Keratinocyte (primary cell): ENCODE data around the gene C8G. TPM values are rescaled to one million over a fixed set of nuclear protein-coding genes. Genes with fewer than 3 reads are reported as not detected.

Source experiments
- DNase-seq: peaks from one replicate; pipeline ENCODE4 v3.0.0-alpha.2; 2011; ENCODE audit warnings: low read depth, missing footprints, low spot score
- FAIRE-seq: peaks from 2 replicates; lab custom pipeline; 2011; peaks lifted over from hg19 to GRCh38; lab: Jason Lieb, UNC
- H2AFZ ChIP-seq: 2 replicates; pipeline ENCODE4 v1.6.0; 2012; ENCODE audit warnings: low read length, control low read depth, inconsistent platforms; ENCODE audit not compliant: control insufficient read depth
- H3K27ac ChIP-seq: 2 replicates; pipeline ENCODE4 v1.5.1; 2011; ENCODE audit warnings: low read length; ENCODE audit not compliant: control insufficient read depth, insufficient read depth
- H3K27me3 ChIP-seq: 3 replicates; pipeline ENCODE4 v1.6.0; 2011; ENCODE audit warnings: low read length; ENCODE audit not compliant: control insufficient read depth, insufficient read depth; ENCODE audit errors: extremely low read depth
- H3K36me3 ChIP-seq, 2 experiments: 2 replicates in 1 of 2; 3 replicates in 1 of 2; pipeline ENCODE4 v1.5.1; 2011; ENCODE audit warnings: low read length in 2 of 2, mild to moderate bottlenecking in 1 of 2; ENCODE audit not compliant: control insufficient read depth in 2 of 2, insufficient read depth in 2 of 2; ENCODE audit errors: extremely low read depth in 1 of 2
- H3K4me1 ChIP-seq: 3 replicates; pipeline ENCODE4 v1.5.1; 2011; ENCODE audit warnings: low read length; ENCODE audit not compliant: control insufficient read depth, insufficient read depth; ENCODE audit errors: extremely low read depth
- H3K4me2 ChIP-seq: 3 replicates; pipeline ENCODE4 v1.6.0; 2011; ENCODE audit warnings: low read depth, low read length; ENCODE audit not compliant: control insufficient read depth, insufficient read depth; ENCODE audit errors: extremely low read depth
- H3K4me3 ChIP-seq, 3 experiments: fragments of 200-600 bp in 1 of 3; sonication (generic) in 1 of 3; 2 replicates in 2 of 3; 3 replicates in 1 of 3; pipeline ENCODE4 v1.5.1; 2011 to 2016; ENCODE audit warnings: low read length in 3 of 3, mild to moderate bottlenecking in 3 of 3, control low read depth in 2 of 3, inconsistent platforms in 1 of 3, low read depth in 1 of 3, mixed read lengths in 1 of 3, mixed run types in 1 of 3, moderate library complexity in 1 of 3; ENCODE audit not compliant: control insufficient read depth in 2 of 3, insufficient read depth in 2 of 3; ENCODE audit errors: extremely low read depth in 1 of 3
- H3K79me2 ChIP-seq: 2 replicates; pipeline ENCODE4 v1.6.0; 2012; ENCODE audit warnings: low read length; ENCODE audit not compliant: control insufficient read depth, insufficient read depth
- H3K9ac ChIP-seq: 3 replicates; pipeline ENCODE4 v1.6.0; 2011; ENCODE audit warnings: low read length; ENCODE audit not compliant: control insufficient read depth, insufficient read depth; ENCODE audit errors: extremely low read depth
- H3K9me1 ChIP-seq: 3 replicates; pipeline ENCODE4 v1.6.0; 2011; ENCODE audit warnings: low read length; ENCODE audit not compliant: control insufficient read depth, insufficient read depth; ENCODE audit errors: extremely low read depth
- H3K9me3 ChIP-seq: 2 replicates; pipeline ENCODE4 v1.5.1; 2012; ENCODE audit warnings: low read depth, low read length; ENCODE audit not compliant: control insufficient read depth
- H4K20me1 ChIP-seq: 3 replicates; pipeline ENCODE4 v1.6.0; 2011; ENCODE audit warnings: low read length; ENCODE audit not compliant: control insufficient read depth, insufficient read depth; ENCODE audit errors: extremely low read depth
- CTCF ChIP-seq, 3 experiments: IDR thresholded peaks in 1 of 3; conservative IDR thresholded peaks in 1 of 3; optimal IDR thresholded peaks in 1 of 3; 2 replicates in 2 of 3; 3 replicates in 1 of 3; pipeline versions ENCODE3 to v1.5.1; 2011; ENCODE audit warnings: low read length in 3 of 3, mild to moderate bottlenecking in 3 of 3, moderate library complexity in 2 of 3, control low read depth in 1 of 3, inconsistent platforms in 1 of 3; ENCODE audit not compliant: insufficient read depth in 2 of 3; ENCODE audit errors: extremely low read depth in 1 of 3
- EZH2 ChIP-seq: IDR thresholded peaks from one replicate; pipeline ENCODE4 v1.6.1; 2012; ENCODE audit warnings: inconsistent platforms, mild to moderate bottlenecking, low read length, moderate library complexity
- dilution Hi-C: fragments of 300-500 bp; cut with MboI; formaldehyde crosslinking; loops from one replicate; pipeline ENCODE4 v1.7.0; 2020; ENCODE audit warnings: low sequenced_read_pairs; ENCODE audit not compliant: extremely low pct_ligation_motif_present
- polyA plus RNA-seq, 5 experiments: library from polyadenylated mRNA; depleted of rRNA in 3 of 5; stranded (reverse) in 3 of 5; stranded (forward) in 1 of 5; unstranded in 1 of 5; fragments of >200 nt; gene quantifications; 1 replicate in 1 of 5; 2 replicates in 3 of 5; 3 replicates in 1 of 5; pipeline versions ENCODE4 v1.2.1 to v1.2.3, GENCODE V29; 2011 to 2012; ENCODE audit warnings: missing spikeins in 2 of 5, low read depth in 1 of 5, low replicate concordance in 1 of 5

The C8G gene
- polyA plus RNA-seq, 1 donor (not counting 4 experiments of a cell fraction or from before 2014, with no cell fraction given), result 0.24 TPM

GRCh38 chr9:136945333-136946227 is 537 bp downstream of the C8G start:
- no peak for FAIRE-seq
- Histone ChIP-seq H3K79me2 (peaks cover 31% of the 10 kb centered on the region), H3K4me3 (no peak overlapping the region), H3K9me1 (no peaks in the 10 kb centered on the region), H3K27ac (no peak overlapping the region), H3K9me3 (no peaks in the 10 kb centered on the region), H4K20me1 (no peaks in the 10 kb centered on the region), H3K9ac (no peak overlapping the region), H3K36me3 (peaks cover 9 to 16% of the 10 kb centered on the region in 2 experiments), H3K27me3 (no peaks in the 10 kb centered on the region), H3K4me1 (peaks cover 19% of the 10 kb centered on the region), H3K4me2 (no peak overlapping the region), H2AFZ (no peak overlapping the region)
- dilution Hi-C loops, result loop anchor here (25.0 kb wide), 1 partner anchor 133 kb away; the partner anchor contains the start of gene RABL6
- no peak for DNase-seq
- TF ChIP-seq CTCF (optimal IDR thresholded peaks at IDR 0.05 in 1 of 3, IDR thresholded peaks at IDR 0.05 in 1 of 3, conservative IDR thresholded peaks at IDR 0.05 in 1 of 3; ENCODE audit: extremely low read depth in 1 of 3, insufficient read depth in 2 of 3, low read length in 3 of 3), result no peak
- no peak for TF ChIP-seq EZH2

DNA sequence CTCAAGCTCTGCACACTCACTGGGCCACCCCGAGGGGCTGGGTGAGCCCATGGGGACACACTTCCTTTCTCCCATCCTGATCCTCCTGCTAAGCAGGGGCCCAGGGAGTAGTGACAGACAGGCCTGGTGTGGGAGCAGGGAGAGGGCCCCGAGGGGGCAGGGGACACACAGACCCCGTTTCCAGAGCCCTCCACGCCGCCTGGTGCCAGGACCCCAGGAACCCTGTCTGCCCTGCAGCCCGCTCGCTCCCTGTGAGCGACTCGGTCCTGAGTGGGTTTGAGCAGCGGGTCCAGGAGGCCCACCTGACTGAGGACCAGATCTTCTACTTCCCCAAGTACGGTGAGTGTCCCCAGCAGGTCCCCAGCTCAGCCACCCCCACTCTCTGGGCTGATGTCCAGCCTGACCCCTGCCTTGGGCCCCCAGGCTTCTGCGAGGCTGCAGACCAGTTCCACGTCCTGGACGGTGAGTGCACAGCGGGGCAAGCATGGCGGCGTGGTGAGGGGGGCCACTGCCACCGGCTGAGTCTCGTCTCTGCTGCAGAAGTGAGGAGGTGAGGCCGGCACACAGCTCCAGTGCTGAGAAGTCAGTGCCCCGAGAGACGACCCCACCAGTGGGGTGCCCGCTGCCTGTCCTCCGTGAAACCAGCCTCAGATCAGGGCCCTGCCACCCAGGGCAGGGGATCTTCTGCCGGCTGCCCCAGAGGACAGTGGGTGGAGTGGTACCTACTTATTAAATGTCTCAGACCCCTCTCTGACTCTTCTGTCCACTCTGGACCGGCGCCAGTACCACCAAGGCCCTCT is 1.4 kb downstream of the C8G start:
- DNase-seq (no peak), FAIRE-seq (no peak)
- H3K4me2 ChIP-seq, result no peak overlapping the region
- no peaks in the 10 kb centered on the region for H3K9me1 ChIP-seq
- TF ChIP-seq EZH2 (no peak), CTCF (optimal IDR thresholded peaks at IDR 0.05 in 1 of 3, IDR thresholded peaks at IDR 0.05 in 1 of 3, conservative IDR thresholded peaks at IDR 0.05 in 1 of 3; ENCODE audit: extremely low read depth in 1 of 3, insufficient read depth in 2 of 3, low read length in 3 of 3) (no peak)
- no peaks in the 10 kb centered on the region for H3K27me3 ChIP-seq
- H3K27ac ChIP-seq, result no peak overlapping the region
- H2AFZ ChIP-seq, result no peak overlapping the region
- no peaks in the 10 kb centered on the region for H3K9me3 ChIP-seq
- peaks cover 19% of the 10 kb centered on the region for H3K4me1 ChIP-seq
- peaks cover 27% of the 10 kb centered on the region for H3K79me2 ChIP-seq
- no peak overlapping the region for H3K4me3 ChIP-seq
- H3K36me3 ChIP-seq, result peaks cover 6 to 8% of the 10 kb centered on the region in 2 experiments
- dilution Hi-C loops, result loop anchor here (25.0 kb wide), 1 partner anchor 134 kb away; the partner anchor contains the start of gene RABL6
- H4K20me1 ChIP-seq, result no peaks in the 10 kb centered on the region
- H3K9ac ChIP-seq, result no peak overlapping the region
